GM18507 (cell line): ENCODE results near the gene FBXO21.
"Not testable (repeated sequence)": the region's sequence is repeated elsewhere in the genome, so short reads cannot be mapped to it uniquely, and the experiment has no call there.

Source experiments
- DNase-seq: peaks from one replicate; pipeline ENCODE4 v3.0.0; 2011; ENCODE audit warnings: low read depth; ENCODE audit not compliant: insufficient read length; ENCODE audit errors: extremely low spot score
- FAIRE-seq: peaks from 2 replicates; lab custom pipeline; 2011; peaks lifted over from hg19 to GRCh38; lab: Jason Lieb, UNC

Gene FBXO21

GRCh38 chr12:117095191-117095590, 95.1 kb downstream of the FBXO21 start:
- FAIRE-seq, DNase-seq: not testable (repeated sequence)

- DNase-seq (no peak), FAIRE-seq (no peak)
Observed at GRCh38 chr12:117093918-117094630, 96.2 kb downstream of the FBXO21 start.

- DNase-seq (no peak), FAIRE-seq (no peak)
Observed at GRCh38 chr12:117093431-117093830, 96.8 kb downstream of the FBXO21 start.

DNA sequence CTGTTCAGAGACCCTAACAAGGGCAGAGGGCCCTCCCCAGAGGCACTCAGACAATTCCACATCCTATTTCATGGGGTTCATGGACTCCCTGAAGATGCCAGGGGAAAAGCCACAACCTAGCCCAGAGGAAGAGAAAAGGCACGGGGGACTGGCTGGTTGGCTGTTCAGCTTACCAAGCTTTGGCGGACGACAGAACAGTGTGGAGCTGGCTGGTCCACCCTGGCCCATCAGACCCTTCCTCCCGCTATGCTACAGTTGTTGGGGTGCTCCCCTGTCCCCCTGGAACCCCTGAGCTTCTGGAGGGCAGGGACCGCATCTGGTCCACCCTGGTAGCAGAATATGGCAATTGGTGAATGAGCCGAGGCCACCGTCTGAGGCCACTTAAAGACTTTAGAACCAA, 97.4 kb downstream of the FBXO21 start:
- DNase-seq = no peak

DNA sequence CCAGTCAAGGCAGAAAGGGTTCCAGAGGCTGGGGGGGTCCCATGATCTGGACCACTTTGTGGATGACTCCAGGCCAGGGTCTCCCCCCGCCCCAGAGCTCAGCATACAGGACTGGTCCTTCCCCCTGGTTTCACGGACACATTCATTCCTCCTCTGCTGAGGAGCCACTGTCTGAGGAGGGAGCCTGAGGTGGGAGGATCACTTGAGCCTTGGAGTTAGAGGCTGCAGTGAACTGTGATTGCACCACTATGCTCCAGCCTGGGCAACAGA, 97.8 kb downstream of the FBXO21 start:
- DNase-seq (no peak), FAIRE-seq (no peak)

More for the DNA sequence above, 97.4 kb downstream of the FBXO21 start:
- FAIRE-seq = no peak
